GM19397 (cell line): ENCODE data around the gene NAALADL2.
"Not testable (repeated sequence)": the region's sequence is repeated elsewhere in the genome, so short reads cannot be mapped to it uniquely, and the experiment has no call there.

Experiments used
- ATAC-seq: cut with Tn5 transposase; IDR thresholded peaks from one replicate; pipeline ENCODE4 v1.9.1; 2021; ENCODE audit warnings: mild to moderate bottlenecking, moderate library complexity; ENCODE audit not compliant: unreplicated experiment

The NAALADL2 gene

DNA sequence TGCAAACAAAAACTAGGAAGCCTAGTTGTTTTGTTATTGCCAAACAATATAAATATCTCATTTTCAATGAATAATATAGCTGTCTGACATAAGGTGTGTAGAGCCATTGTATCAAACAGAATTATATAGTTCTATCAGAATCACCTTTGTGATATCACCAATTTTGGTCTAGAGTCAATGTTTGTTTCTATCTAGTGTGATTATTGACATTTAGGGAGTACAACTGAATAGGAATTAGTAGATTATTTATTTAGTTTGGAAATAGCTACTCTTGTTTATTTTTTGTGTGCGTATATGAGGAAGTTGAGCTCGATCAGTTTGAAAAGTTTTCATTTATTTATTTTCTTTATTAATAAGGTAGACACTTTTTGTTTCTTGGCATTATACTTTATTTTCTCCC, 389.7 kb downstream of the NAALADL2 start:
- no peak for ATAC-seq

DNA sequence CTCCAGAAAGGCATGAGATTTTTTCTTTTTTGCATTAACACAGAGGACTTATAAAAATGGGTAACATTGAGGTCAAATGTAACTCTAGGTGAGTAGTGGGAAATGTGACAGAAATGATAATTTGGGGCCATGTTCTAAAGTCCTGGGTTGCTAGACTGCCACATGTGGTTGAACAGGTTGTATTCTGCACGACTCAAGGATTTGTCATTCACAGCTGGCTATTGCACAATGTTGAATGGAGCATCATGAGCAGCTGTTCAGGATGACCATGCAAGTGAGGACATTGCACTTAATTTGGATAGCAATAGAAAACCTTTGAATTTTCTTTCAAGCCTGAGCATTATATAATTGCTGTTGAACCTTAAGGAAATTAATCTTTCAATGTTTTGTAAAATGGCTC, 396.6 kb downstream of the NAALADL2 start:
- no peak for ATAC-seq

DNA sequence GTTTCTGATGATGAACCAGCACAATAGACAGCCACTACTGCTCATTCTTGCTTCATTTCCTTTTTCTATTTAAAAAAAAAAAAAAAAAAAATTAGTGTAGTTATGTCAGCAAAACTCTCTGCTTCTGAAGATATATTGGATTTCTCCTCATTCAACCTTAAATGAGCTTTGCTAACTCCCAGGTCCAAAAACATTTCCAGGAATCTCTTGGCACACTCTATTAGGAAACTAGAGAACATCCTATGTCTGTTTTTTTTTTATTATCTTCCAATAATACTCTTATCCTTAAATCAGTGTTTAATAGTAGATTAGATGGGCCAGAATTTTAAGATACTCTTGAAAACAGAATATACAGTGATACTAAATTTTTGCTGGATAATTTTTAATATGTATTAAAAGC, 398.0 kb downstream of the NAALADL2 start:
- no peak for ATAC-seq

DNA sequence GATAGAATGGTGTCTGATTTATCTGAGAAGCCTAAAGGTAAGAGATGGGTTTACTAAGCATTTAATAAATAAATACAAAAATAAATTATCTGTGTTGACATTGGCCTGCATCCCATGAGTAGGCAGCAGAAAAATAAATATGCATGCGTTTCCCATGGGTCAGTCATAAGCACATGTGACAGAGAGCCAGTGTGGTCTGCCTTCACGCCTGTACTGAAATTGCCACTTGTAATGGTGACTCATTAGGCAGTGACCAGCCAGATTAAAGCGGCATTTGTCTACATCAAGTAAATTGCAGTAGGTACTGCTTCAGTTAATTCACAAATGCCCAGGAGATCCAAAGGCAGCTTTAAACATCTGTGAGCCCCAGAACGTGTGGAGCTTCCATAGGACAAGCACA, 399.6 kb downstream of the NAALADL2 start:
- ATAC-seq = no peak

DNA sequence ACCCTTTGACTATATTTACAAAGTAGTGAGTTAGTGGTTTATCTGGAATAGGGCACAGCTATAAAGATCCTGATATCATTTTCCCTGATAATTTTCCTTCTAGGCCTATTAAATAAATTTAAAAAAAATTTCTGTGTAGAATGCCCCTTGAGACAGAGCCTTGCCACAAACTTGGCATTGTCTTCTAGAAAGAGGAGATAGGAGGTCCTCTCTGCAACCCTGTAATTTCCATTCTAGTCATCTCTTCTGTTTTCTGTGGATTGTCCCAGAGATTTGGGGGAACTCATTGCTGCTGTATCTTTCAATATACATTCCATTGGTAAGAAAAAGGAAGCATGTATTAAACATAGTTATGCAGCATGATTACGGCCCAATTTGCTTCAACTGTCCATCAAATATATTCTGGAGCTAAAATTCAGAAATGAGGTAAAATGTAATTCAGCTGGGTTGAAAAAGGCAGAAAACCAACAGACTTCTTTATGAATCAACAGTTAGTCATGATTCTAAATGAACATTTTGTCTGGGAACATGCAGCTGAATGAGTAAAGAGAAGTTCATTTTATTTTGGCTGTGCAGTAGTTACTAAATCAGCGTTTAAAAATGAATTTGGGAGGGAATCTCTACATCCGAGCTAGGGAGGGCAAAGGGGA, 401.1 kb downstream of the NAALADL2 start:
- ATAC-seq = no peak

DNA sequence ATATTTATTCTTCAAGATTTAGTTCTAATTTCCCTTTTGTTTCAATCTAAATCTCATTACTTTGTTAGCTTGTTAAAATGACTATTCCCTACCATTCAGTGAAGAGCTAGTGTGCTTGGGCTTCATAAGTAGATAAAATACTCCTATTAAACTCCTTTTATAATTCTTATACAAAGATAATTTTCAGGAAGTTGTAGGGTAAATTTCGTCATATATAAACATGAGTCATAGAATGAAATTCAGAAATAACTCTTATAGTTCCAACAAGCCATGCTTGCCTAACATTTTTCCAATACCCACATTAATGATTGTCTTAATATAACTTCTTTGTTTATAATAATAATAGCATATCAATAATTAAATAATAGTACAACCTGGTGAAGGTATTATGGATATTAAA, 407.3 kb downstream of the NAALADL2 start:
- ATAC-seq = no peak

DNA sequence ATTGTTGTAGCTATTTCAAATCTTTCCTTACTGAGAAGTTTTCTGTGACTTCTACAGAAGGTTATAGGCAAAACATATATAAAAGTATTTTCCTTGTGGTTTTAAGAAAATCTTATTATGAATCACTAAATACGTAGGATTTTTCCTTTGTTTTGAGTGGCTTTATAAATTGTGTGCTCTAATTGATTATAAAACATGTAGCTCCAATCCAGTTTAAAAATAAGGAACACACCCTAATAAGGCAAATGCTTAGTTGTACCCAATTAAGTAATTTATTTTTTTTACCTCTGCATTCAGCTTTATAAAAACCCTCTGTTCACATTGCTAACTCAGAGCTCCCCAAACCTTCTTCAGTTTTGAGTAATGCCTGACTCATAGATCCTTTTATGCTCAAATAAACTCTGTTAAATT, 408.0 kb downstream of the NAALADL2 start:
- no peak for ATAC-seq

DNA sequence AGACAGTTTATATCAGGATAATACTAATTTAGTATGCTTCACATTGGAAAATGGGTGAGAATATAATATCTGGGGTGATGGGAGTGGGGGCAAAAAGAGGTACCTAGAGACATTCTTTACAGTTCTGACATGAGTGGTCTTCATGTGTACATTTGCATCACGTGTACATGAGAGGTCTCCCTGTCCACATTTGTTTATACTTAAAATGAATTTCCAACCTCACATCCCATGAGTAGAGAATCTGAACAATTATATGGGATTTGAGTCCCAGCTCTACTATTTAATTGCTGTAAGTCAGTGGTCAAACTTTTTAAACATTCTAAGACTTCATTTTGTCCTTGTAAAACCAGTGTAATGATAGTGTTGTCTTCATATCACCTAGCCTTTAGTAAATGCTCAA, 408.4 kb downstream of the NAALADL2 start:
- ATAC-seq = no peak

DNA sequence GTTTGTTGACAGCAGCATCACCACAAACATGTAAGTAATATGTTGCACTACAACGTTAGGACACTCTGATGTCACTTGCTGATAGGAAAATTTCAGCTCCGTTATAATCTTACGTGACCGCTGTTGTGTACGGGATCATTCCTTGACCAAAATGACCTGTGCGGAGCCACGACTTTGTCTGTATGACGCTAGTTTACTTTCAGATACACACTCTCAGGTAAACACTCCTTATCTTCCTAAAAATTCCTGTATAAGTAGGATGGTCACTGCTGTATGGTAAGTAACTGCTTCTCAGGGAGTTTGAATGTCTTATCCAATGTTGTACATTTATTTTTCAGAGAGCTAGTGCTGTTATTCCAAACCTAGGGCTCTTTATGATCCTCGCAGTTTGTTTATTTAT, 410.3 kb downstream of the NAALADL2 start:
- no peak for ATAC-seq

DNA sequence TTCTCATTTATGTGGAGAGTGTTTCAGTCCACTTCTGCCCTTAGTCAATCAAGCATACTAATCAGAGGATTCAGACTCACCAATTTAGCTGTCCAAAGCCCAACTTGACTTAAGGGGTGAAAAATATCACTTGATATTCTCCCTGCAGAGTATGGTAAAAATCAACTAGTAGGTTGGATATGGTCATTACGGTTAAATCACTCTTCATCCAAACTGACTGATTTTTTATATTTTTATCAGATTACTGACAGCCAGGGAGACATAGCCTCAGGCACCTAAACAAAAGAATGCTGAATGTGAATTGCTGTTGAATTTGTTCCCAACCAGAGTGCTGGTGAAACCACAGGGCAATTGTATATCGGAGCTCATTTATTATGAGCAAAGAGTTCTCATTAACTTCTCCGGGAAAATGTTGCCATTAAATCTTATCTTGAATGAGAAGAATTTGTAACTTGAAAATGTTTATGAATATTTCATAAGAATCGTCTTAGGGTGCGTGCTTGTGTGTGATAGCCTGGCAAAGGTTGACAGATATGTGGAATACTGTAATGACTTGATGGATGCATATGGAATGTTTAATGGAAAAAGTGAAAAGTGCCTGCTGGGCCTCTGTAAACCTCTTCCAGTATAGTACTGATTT, 411.2 kb downstream of the NAALADL2 start:
- ATAC-seq = no peak

DNA sequence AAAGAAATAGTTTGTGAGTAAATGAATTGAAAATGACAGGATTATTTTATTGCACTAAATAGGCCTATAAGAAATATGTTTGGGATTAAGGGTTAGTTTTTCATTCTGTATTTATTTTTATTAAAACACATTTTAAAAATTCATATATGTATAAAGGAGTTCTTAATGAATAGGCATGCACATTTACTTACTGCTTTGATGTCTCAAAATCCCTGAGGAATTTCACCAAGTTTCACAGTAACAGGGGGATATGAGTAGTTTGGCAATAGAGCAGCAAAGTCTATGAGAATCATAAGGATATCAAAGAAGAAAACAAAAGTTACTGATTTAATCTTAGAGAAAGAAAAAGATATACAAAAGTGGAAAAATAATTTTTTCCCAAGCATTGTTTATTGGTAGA, 411.7 kb downstream of the NAALADL2 start:
- ATAC-seq = no peak

DNA sequence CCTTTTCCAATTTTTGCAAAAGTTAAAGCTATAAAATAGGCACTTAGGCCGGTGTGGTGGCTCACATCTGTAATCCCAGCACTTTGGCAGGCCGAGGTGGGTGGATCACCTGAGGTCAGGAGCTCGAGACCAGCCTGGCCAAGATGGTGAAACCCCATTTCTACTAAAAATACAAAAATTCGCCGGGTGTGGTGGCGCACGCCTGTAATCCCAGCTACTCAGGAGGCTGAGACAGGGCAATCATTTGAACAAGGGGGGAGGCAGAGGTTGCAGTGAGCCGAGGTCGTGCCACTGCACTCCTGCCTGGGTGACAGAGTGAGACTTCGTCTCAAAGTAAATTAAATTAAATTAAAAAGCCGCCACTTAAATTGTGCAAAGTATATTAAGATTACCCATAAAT, 412.3 kb downstream of the NAALADL2 start:
- ATAC-seq = not testable (repeated sequence)

DNA sequence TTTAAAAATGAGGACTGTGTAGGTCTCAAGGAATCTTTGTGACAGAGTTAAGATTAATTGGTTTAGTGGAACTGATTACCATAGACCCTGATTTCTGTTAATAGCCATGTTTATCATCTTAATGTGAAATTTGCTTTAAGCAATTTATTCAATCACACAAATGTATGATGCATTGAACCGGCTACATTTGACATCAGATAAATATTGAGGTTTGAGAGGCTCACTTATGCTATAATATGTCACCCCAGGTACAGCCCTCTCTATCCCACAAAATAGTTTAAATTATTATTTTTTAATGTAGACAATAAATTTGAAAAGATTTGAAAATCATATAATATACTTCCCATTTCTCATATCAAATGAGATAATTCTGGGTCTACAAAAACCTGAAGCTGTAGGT, 413.3 kb downstream of the NAALADL2 start:
- ATAC-seq = no peak

DNA sequence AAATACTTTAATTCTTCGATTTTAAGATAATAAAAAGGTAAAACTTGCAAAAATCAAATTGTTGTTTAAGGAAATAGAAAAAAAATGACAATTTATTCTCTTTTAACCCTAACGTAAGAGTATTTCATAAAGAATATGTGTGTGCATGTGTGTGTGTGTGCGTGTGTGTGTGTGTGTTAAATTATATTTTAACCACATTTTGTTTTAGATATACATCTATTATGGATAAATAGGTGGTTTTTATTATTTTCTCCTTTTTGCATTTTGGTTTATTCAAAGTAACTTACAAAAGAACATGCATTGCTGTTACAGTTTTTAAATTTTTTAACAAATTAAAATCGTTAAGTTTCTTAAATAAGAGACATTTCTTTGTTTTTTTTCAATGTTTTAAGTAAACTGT, 414.4 kb downstream of the NAALADL2 start:
- ATAC-seq = no peak

DNA sequence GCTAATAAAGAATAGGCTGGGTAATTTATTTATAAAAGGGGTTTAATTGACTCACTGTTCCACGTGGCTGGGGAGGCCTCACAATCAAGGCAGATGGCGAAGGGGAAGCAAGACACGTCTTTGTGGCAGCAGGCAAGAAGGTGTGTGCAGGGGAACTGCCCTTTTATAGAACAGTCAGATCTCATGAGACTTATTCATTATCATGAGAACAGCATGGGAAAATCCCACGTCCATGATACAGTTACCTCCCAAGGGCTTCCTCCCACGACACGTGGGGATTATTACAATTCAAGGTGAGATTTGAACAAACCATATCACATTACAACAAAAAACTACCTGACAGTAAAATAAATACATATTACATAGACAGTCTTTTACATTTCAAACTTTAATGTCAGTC, 414.9 kb downstream of the NAALADL2 start:
- ATAC-seq = peak; percentile 76

DNA sequence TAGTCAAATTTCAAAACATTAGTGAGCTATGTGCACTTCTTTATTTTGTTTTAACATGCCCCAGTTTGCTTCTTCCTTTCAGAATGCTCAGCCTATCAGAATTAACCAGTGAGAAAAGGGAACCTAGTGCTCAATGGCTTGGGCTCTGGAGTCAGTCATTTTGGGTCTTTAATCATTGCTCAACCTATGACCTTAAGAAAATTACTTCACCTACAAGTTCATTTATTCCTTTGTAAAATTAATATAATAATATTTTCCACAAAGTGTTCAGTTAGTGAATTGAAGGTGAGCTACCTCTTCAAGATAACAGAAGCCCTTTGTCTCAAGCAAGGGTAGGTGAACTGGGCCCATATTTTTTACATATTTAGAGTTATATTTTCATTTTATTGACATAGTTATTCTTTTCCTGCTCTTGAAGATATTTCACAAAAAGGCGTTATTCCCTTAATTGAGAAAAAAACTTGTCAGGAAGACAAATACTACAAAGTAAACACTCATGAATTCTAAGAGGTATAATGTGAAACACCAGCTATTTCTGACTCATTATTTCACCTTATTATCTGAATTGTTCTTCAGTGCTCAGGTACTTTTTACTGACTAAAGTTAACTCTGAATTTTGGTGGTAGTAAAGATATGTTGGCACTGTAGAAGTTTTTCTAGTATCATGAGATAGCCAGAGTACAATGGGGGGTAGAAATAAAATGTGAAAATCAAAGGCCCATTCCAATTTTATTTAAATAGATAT, 415.5 kb downstream of the NAALADL2 start:
- peak; percentile 31 for ATAC-seq

DNA sequence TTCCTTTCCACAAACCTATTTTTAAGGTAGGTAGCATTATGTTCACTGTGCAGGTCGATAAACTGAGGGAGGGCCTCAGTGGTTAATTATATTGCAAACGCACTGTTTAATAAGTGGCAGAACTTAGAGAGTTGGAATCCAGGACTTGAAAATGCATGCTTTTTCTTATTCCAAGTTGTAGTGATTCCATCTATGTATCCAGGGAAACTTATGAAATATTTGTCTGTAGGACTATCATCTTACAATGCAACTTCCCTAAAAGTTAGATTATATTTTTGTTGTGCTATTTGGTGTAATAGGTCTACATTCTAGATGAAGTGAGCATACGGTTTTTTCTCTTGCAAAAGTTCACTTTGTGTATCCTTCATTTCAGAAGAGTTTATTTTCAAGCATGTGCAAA, 419.5 kb downstream of the NAALADL2 start:
- ATAC-seq = no peak

DNA sequence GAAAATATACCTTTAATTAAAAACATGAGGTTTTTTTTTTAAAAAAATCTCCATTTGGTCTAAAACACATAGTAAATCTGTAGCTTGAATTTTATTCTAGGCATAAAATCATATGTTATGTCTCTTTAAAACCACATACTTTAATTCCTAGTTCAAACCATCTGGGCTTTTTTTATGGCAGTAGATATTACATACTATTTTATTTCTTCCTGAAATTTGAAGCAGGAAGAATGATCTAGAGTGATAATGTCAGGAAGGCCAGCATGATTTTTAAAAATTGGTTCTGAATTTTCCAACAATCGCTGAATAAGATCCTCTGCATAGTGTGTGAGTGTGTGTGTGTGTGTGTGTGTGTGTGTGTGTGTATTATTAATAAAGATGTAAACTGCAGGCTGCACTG, 420.3 kb downstream of the NAALADL2 start:
- ATAC-seq = no peak

DNA sequence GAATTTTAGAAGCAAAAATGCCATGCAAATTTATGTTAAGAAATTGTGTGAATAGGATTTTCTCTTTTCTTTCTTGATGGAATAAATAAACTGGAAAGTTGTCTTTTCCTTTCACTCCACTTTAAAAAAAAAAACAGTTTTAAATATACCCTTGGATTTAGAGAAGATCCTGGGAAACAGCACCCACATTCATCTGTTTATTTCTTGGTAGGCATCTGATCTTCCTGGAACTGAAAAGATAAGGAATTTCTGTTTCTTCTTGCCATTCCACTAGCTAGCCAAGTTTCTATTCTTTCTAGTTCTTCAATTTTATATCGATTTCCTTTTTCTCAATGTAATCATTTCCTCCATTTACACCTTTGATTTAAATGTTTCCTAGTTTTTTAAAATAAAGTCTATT, 420.8 kb downstream of the NAALADL2 start:
- ATAC-seq = no peak

DNA sequence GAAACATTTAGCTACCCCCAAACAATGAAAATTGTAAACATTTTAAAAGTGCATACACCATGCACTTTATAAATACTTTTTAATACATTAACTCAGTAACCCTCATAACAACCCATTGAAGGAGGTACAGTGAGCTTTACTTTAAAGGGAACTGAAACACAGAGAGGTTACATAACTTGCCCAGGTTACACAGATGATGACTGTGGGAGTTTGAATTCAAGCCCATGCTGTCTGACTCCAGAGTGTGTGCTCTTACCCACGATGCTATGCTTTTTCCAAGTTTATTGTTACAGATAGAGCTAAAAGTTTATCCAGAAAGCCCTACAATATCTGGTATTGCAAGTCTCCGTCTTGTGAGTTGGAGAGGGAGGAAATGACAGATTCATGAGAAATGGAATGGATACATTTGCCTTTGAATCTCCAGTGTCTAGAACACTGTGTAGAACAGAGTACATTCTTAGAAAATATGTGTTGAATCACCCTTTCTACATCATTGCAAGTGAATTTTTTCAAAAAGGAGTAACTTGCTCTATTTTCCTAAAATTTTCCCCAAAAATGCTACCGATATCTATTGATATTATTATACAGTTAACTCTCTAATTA, 428.3 kb downstream of the NAALADL2 start:
- peak; percentile 86 for ATAC-seq

DNA sequence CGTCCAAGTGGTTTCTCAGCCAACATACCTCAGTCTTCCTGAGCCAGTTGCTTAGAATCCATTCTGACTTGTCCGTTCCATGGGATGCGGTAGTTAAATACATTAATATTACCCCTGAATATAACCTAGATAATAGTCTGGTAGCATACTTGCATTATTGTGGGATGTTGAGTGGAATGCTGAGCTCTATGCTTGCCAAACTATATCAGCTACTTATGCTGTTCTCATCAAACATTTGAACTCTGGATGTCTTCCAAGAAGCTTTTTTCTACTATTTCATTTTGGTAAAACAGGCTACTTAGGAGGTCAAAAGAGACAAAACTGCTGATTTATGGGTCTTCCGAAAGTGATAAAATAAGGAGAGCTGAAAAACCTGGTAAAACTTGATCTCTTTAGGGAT, 429.5 kb downstream of the NAALADL2 start:
- ATAC-seq = no peak

DNA sequence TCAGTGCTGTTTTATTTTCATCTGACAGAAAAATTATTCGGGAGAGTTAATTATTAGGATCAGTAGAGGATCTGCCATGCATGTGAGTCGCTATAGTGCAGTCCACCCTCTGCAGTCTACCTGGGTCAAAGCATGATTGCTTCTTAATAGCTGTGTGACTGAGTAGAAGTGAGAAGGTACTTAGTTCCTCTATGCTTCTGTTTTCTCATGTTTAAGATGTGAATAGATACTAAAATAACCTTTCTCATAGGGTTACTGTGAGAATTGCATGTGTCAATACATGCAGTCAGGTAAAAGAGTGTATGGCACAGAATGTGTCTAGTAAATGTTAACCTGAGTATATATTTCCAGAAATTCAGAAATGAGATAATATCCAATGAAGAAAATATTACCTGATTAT, 435.7 kb downstream of the NAALADL2 start:
- no peak for ATAC-seq
